HFF-Myc (cell line): ENCODE data around the gene ZNF385B.

Source experiments
- DNase-seq: peaks from one replicate; pipeline ENCODE4 v3.0.0-alpha.2; 2011; ENCODE audit warnings: low read depth; ENCODE audit errors: extremely low read depth
- H3K4me3 ChIP-seq: replicated peaks from 2 replicates; pipeline ENCODE4 v1.5.1; 2011; ENCODE audit warnings: low read depth, mild to moderate bottlenecking, control low read depth, low read length
- TF ChIP-seq, protein P1 (sequence below): IDR thresholded peaks from 2 replicates; pipeline ENCODE4 v1.5.1; 2012; ENCODE audit warnings: mild to moderate bottlenecking, low read depth, low read length, control low read depth; ENCODE audit errors: missing control alignments

Gene ZNF385B

DNA sequence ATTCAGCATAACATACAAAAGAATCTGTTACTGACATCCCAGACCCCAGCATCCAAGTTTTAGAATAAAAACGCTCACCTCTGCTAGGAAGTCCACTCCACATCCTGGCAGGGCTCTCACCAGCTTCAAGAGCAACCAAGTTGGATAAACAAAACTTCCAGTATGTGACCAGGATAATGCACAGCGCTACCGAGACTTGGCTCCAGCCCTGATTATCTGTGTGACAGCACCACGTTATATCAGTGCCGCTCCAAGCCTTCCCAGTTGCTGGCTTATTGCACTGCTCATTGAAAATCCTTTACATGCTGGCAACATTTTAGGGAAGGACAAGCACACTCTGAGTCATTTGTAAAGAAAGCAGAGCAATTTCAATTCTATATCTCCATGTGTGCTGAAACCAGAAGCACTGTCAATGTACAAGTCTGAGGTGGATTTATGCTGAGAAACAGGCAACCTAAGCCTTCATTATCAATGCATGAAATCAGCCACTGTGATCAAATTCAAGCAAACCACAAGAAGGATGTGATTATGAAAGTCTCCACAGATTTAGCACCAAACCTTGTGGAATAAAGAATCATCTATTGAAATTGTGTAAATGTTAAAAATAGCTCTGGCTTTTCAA lies 115.7 kb downstream of the ZNF385B start:
- DNase-seq: no peak
- no peak overlapping the region for H3K4me3 ChIP-seq
- TF ChIP-seq, protein P1, sequence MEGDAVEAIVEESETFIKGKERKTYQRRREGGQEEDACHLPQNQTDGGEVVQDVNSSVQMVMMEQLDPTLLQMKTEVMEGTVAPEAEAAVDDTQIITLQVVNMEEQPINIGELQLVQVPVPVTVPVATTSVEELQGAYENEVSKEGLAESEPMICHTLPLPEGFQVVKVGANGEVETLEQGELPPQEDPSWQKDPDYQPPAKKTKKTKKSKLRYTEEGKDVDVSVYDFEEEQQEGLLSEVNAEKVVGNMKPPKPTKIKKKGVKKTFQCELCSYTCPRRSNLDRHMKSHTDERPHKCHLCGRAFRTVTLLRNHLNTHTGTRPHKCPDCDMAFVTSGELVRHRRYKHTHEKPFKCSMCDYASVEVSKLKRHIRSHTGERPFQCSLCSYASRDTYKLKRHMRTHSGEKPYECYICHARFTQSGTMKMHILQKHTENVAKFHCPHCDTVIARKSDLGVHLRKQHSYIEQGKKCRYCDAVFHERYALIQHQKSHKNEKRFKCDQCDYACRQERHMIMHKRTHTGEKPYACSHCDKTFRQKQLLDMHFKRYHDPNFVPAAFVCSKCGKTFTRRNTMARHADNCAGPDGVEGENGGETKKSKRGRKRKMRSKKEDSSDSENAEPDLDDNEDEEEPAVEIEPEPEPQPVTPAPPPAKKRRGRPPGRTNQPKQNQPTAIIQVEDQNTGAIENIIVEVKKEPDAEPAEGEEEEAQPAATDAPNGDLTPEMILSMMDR: no peak

DNA sequence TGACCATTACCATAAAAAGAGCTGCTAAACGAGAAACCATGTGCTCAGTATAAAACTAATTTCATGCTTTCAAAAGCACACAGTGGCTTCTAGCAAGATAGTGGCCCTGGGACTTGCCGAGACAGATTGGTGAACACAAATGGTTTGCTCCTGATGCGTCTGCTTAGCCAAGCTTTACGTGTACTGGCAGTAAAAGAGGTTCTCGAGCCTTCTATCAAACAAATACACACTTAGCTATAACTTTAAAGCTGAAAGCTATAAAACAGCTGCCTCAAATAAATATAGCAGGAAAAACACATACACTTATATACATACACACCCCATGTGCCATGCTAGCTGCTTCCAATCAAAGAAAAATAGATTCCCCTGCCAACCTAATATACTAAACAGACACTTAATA lies 117.0 kb downstream of the ZNF385B start:
- TF ChIP-seq, protein P1: no peak
- no peak overlapping the region for H3K4me3 ChIP-seq
- no peak for DNase-seq

DNA sequence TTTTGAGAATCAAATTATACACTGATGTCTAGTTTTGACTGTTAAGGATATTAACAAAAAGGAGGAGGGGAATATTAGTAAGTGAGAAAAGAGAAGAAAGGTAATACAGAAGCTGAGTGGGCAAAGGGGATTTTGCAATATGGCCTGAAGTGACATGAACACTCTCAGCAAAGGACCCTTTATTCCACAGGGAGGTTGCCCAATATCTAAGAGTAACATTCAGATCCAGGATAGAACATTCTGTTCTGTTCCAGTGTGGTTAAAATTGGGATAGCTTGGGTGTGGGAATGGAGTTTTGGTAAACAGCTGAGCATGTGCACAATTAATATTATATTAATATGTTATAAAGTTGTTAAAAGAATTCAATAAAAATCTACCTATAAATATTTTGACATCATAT lies 120.1 kb downstream of the ZNF385B start:
- DNase-seq: no peak
- TF ChIP-seq, protein P1: no peak
- H3K4me3 ChIP-seq: no peak overlapping the region

DNA sequence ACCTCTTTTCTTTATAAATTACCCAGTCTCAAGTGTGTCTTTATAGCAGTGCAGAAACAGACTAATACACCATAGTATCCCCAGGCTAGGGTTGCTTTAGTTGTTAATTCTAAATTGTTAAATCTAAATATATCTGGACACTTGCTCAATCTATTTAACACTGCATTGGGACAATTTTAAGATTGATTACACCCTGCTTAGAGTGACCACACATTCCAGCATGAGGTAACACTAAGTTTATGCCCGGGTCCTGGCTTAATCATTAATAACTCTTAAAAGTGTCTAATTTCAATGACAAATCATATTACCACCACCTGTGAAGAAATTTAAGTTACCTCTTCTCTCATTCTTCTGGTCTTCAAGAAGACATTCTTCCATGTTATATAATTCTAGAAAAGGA lies 131.4 kb downstream of the ZNF385B start:
- no peak overlapping the region for H3K4me3 ChIP-seq
- TF ChIP-seq, protein P1: no peak
- DNase-seq: no peak

DNA sequence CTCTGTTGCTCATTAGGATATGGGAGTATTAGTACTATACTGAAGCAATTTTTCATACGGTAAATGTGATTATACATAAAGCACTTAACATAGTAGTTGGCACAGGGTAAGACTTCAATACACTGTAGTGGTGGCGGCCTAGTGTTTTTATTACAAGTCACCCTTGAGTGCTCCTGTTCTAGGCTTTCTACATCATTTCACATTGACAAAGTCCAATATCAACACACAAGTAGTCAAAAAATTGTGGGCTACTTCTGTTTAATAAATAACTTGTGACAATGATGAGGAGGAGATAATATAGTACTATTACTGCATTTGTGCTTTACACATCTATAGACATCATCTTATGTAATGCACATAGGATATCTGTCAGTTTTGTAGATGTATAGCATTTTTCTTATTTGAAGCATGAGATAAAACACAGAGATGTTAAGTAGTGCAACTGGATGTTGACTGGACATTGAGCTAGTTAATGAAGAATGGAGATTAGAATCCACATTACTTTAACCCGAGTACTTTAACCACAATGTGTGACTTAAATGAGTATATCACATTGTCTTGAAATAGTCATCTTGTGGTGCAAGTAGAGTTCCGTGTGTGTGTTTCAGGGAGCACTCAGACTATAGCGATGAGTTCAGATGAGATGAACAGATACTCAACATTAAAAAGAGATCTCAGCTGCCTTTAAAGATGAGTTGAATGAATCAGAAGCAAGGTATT lies 134.8 kb downstream of the ZNF385B start:
- DNase-seq: no peak
- TF ChIP-seq, protein P1: no peak
- H3K4me3 ChIP-seq: no peak overlapping the region

DNA sequence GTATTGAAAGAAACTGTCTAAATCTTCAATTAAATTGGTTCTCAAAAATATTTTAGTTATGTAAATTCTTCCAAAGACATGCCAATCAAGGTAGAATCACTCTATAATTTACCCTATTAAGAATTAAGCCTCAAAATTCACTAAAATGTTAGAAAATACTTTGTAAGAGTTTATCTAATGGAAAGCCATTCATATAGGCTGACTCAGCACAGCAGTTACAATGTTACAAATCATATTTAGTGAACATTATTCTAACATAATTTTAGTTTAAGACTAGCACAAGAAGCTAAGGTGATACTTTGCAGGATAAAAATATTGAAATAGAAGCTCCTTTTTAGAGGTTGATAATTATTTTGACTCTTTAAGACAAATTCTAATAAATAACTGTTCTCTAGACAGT lies 137.0 kb downstream of the ZNF385B start:
- no peak for DNase-seq
- TF ChIP-seq, protein P1: no peak
- H3K4me3 ChIP-seq: no peak overlapping the region
